CD14-positive monocyte (primary cell): ENCODE measurements around the gene FNBP1L. TPM values are rescaled to one million over a fixed set of nuclear protein-coding genes. Genes with fewer than 3 reads are reported as not detected.

Experiments
- DNase-seq, 3 donors: peaks; one replicate each; pipeline ENCODE4 v3.0.0-alpha.2; 2011 to 2022
- H2AFZ ChIP-seq: 2 replicates; pipeline ENCODE4 v1.6.0; 2012; ENCODE audit warnings: mild to moderate bottlenecking, low read depth, low read length, inconsistent platforms; ENCODE audit not compliant: insufficient read depth, poor library complexity, severe bottlenecking
- H3K27ac ChIP-seq, 2 donors: 1 replicate in 1 of 2; 2 replicates in 1 of 2; pipeline ENCODE4 v1.5.1; 2012 to 2013; ENCODE audit warnings: low read length in 2 of 2, control low read depth in 1 of 2, inconsistent platforms in 1 of 2, low read depth in 1 of 2, mild to moderate bottlenecking in 1 of 2
- H3K27me3 ChIP-seq, 2 donors: one replicate each; pipeline versions ENCODE4 v1.6.0 to v1.6.1; 2011 to 2013; ENCODE audit warnings: low read length in 2 of 2; ENCODE audit not compliant: control insufficient read depth in 2 of 2, insufficient read depth in 2 of 2
- H3K36me3 ChIP-seq, 2 donors: replicated peaks in 1 of 2; 1 replicate in 1 of 2; 2 replicates in 1 of 2; pipeline versions ENCODE4 v1.5.1 to v1.6.1; 2012 to 2013; ENCODE audit warnings: low read length in 2 of 2, control low read depth in 1 of 2, inconsistent platforms in 1 of 2, mild to moderate bottlenecking in 1 of 2; ENCODE audit not compliant: insufficient read depth in 2 of 2, control insufficient read depth in 1 of 2
- H3K4me1 ChIP-seq, 2 donors: 1 replicate in 1 of 2; 2 replicates in 1 of 2; pipeline versions ENCODE4 v1.5.1 to v1.6.1; 2012 to 2013; ENCODE audit warnings: low read length in 2 of 2, control low read depth in 1 of 2, inconsistent platforms in 1 of 2, mild to moderate bottlenecking in 1 of 2, moderate library complexity in 1 of 2; ENCODE audit not compliant: insufficient read depth in 2 of 2, control insufficient read depth in 1 of 2
- H3K4me2 ChIP-seq: replicated peaks from 2 replicates; pipeline ENCODE3; 2012; ENCODE audit warnings: low read length, moderate library complexity, mild to moderate bottlenecking; ENCODE audit not compliant: poor library complexity, severe bottlenecking; ENCODE audit errors: extremely low read depth
- H3K4me3 ChIP-seq, 3 experiments: fragments of 200-600 bp in 1 of 3; sonication (generic) in 1 of 3; replicated peaks in 1 of 3; 1 replicate in 2 of 3; 2 replicates in 1 of 3; pipeline ENCODE4 v1.5.1; 2011 to 2013; ENCODE audit warnings: low read length in 3 of 3, mild to moderate bottlenecking in 3 of 3, control low read depth in 2 of 3, low read depth in 2 of 3, inconsistent platforms in 1 of 3, moderate library complexity in 1 of 3
- H3K79me2 ChIP-seq: 2 replicates; pipeline ENCODE4 v1.6.0; 2012; ENCODE audit warnings: mild to moderate bottlenecking, control low read depth, inconsistent platforms, low read length, moderate library complexity; ENCODE audit not compliant: insufficient read depth
- H3K9ac ChIP-seq: 2 replicates; pipeline ENCODE4 v1.6.0; 2017; ENCODE audit warnings: low read length, mild to moderate bottlenecking; ENCODE audit not compliant: insufficient read depth, poor library complexity, severe bottlenecking
- H3K9me3 ChIP-seq, 2 donors: replicated peaks in 1 of 2; 1 replicate in 1 of 2; 2 replicates in 1 of 2; pipeline versions ENCODE4 v1.5.1 to v1.6.1; 2012 to 2013; ENCODE audit warnings: low read length in 2 of 2, control low read depth in 1 of 2; ENCODE audit not compliant: control insufficient read depth in 1 of 2, insufficient read depth in 1 of 2
- H4K20me1 ChIP-seq: 2 replicates; pipeline ENCODE4 v1.6.0; 2012; ENCODE audit warnings: mild to moderate bottlenecking, low read length, control low read depth, moderate library complexity; ENCODE audit not compliant: insufficient read depth
- H3K27ac Mint-ChIP-seq, 7 donors: one replicate each; pipeline ENCODE4 v1.8.0; 2020; ENCODE audit warnings: mild to moderate bottlenecking in 7 of 7, mixed read lengths in 7 of 7, moderate library complexity in 6 of 7, inconsistent platforms in 2 of 7
- H3K27me3 Mint-ChIP-seq, 3 donors: one replicate each; pipeline ENCODE4 v1.8.0; 2021 to 2022; ENCODE audit warnings: low read depth in 3 of 3, mild to moderate bottlenecking in 3 of 3, mixed read lengths in 3 of 3, moderate library complexity in 3 of 3, inconsistent platforms in 1 of 3
- H3K36me3 Mint-ChIP-seq, 2 donors: one replicate each; pipeline ENCODE4 v1.8.0; 2020; ENCODE audit warnings: mixed read lengths in 2 of 2, inconsistent platforms in 1 of 2, mild to moderate bottlenecking in 1 of 2
- H3K4me1 Mint-ChIP-seq: one replicate; pipeline ENCODE4 v1.8.0; 2020; ENCODE audit warnings: mild to moderate bottlenecking, mixed read lengths
- H3K4me3 Mint-ChIP-seq, 2 donors: one replicate each; pipeline ENCODE4 v1.8.0; 2020; ENCODE audit warnings: mild to moderate bottlenecking in 2 of 2, mixed read lengths in 2 of 2, moderate library complexity in 1 of 2
- H3K9me3 Mint-ChIP-seq, 7 donors: one replicate each; pipeline ENCODE4 v1.8.0; 2020 to 2022; ENCODE audit warnings: mixed read lengths in 7 of 7, mild to moderate bottlenecking in 6 of 7, moderate library complexity in 6 of 7, inconsistent platforms in 2 of 7
- intact Hi-C, 2 donors: fragments of 100-400 bp; cut with micrococcal nuclease; formaldehyde crosslinking; loops; one replicate each; pipeline versions ENCODE4 v1.15.0 to v1.15.1; 2023
- polyA plus RNA-seq, 3 donors: library from polyadenylated mRNA; depleted of rRNA in 1 of 3; unstranded in 2 of 3; stranded (reverse) in 1 of 3; fragments of 300-500 nt in 2 of 3; fragments of >200 nt in 1 of 3; fragmentation: Illumina TruSeq in 2 of 3; gene quantifications; 1 replicate in 2 of 3; 2 replicates in 1 of 3; pipeline ENCODE4 v1.2.3, GENCODE V29; 2012 to 2021
- TF ChIP-seq, protein P1 (sequence below): fragments of 200-600 bp; IDR thresholded peaks from one replicate; pipeline ENCODE4 v1.8.0; 2022; ENCODE audit warnings: antibody characterized with exemption, mild to moderate bottlenecking

FNBP1L gene
- polyA plus RNA-seq, 3 donors, result 0.15 to 0.32 (median 0.28) TPM

DNA sequence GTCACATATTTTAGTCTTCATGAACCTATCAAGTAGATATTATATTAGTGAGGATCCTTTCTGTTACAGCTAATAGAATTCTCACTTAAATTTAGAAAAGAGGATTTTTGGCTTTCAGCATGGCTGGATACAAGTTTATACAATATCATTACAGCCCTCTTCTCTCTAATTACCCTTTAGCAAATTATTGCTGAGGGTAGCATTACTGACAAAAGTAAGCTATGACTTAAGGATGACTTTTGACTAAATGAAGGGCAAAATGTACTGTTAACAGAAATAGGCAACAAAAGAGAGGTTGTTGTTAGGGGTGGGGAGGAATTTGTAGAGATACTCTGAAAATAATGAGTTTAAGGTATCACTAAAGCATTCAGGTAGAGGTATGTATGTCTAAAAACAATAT lies 85.8 kb downstream of the FNBP1L start:
- Mint-ChIP-seq H3K4me3 (no peak overlapping the region), H3K27ac (no peak overlapping the region)
- H3K4me2 ChIP-seq, result no peak overlapping the region

DNA sequence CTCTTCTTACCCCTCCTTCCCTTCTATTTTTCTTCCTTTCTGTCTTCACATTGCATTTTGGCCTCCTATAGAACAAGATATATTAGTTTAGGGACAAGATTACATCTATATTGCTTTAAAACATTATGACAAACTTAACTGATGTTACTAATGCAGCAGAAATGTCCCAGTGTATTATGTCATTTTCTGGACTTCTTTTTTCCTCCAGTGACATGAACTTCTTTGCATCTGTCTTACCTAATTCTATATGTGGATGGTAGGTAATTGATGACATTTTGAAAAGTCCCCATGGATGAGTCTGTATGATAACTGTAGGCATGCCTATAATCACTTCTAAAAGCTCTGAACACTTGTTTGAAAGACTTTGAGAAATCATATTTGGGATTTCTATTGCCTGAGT lies 89.5 kb downstream of the FNBP1L start:
- Histone ChIP-seq H3K9me3 (no peaks in the 10 kb centered on the region), H3K9ac (no peak overlapping the region), H3K4me1 (no peaks in the 10 kb centered on the region), H4K20me1 (no peaks in the 10 kb centered on the region), H3K4me2 (no peak overlapping the region), H3K27ac (no peak overlapping the region), H3K79me2 (no peaks in the 10 kb centered on the region), H3K36me3 (no peaks in the 10 kb centered on the region), H2AFZ (no peak overlapping the region), H3K27me3 (no peaks in the 10 kb centered on the region), H3K4me3 (no peak overlapping the region)
- H3K4me1 Mint-ChIP-seq, result peaks cover 6% of the 10 kb centered on the region
- H3K36me3 Mint-ChIP-seq, result peaks cover 0 to 1% of the 10 kb centered on the region in 2 donors
- H3K27ac Mint-ChIP-seq, result no peak overlapping the region
- H3K4me3 Mint-ChIP-seq, result no peak overlapping the region
- H3K27me3 Mint-ChIP-seq, result no peaks in the 10 kb centered on the region
- peaks cover 0 to under 1% (median 0%) of the 10 kb centered on the region in 7 donors for H3K9me3 Mint-ChIP-seq
- no peak for DNase-seq
- TF ChIP-seq, protein P1, sequence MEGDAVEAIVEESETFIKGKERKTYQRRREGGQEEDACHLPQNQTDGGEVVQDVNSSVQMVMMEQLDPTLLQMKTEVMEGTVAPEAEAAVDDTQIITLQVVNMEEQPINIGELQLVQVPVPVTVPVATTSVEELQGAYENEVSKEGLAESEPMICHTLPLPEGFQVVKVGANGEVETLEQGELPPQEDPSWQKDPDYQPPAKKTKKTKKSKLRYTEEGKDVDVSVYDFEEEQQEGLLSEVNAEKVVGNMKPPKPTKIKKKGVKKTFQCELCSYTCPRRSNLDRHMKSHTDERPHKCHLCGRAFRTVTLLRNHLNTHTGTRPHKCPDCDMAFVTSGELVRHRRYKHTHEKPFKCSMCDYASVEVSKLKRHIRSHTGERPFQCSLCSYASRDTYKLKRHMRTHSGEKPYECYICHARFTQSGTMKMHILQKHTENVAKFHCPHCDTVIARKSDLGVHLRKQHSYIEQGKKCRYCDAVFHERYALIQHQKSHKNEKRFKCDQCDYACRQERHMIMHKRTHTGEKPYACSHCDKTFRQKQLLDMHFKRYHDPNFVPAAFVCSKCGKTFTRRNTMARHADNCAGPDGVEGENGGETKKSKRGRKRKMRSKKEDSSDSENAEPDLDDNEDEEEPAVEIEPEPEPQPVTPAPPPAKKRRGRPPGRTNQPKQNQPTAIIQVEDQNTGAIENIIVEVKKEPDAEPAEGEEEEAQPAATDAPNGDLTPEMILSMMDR, result no peak
- intact Hi-C loops, result no loop called here

More for the DNA sequence above, 85.8 kb downstream of the FNBP1L start:
- Histone ChIP-seq H3K9me3 (no peaks in the 10 kb centered on the region), H3K79me2 (no peaks in the 10 kb centered on the region), H3K36me3 (no peaks in the 10 kb centered on the region), H3K4me1 (no peaks in the 10 kb centered on the region), H2AFZ (no peak overlapping the region), H3K27ac (no peak overlapping the region), H4K20me1 (no peaks in the 10 kb centered on the region), H3K4me3 (no peak overlapping the region), H3K27me3 (no peaks in the 10 kb centered on the region), H3K9ac (no peak overlapping the region)
- Mint-ChIP-seq H3K27me3 (no peaks in the 10 kb centered on the region), H3K36me3 (peaks cover 0 to 3% of the 10 kb centered on the region in 2 donors), H3K9me3 (peaks cover 0 to 5% (median 0%) of the 10 kb centered on the region in 7 donors), H3K4me1 (peaks cover 3% of the 10 kb centered on the region)
- intact Hi-C loops, result no loop called here
- TF ChIP-seq, protein P1, result no peak
- no peak for DNase-seq
